HG03378 (cell line): Measurements from ENCODE around the gene IGF2BP1.
"Not testable (repeated sequence)": the region's sequence is repeated elsewhere in the genome, so short reads cannot be mapped to it uniquely, and the experiment has no call there.

ENCODE experiments used
- ATAC-seq: cut with Tn5 transposase; IDR thresholded peaks from one replicate; pipeline ENCODE4 v1.9.1; 2021; ENCODE audit warnings: mild to moderate bottlenecking, moderate library complexity; ENCODE audit not compliant: unreplicated experiment

Gene IGF2BP1

GRCh38 chr17:49049265-49049664 is 52.1 kb downstream of the IGF2BP1 start:
- ATAC-seq = no peak

- ATAC-seq = no peak
Observed at GRCh38 chr17:49050611-49051010, 53.4 kb downstream of the IGF2BP1 start.

DNA sequence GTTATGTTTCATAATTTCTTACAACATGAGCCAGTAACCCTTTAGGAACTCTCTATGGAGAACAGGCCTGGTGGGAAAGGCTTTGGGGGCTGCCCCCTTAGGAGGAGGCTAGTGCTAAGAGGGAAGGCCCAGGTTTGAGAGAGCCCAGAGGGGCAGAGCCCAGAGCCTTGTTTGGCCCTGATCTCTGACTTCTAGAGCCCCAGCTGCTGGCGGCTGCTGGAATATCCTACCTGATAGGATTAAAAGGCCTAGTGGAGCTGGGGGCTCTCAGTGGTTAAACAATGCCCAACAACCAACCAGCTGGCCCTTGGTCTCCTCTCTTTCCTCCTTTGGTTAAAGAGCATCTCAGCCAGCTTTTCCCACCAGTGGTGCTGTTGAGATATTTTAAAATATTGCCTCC is 54.1 kb downstream of the IGF2BP1 start:
- no peak for ATAC-seq

GRCh38 chr17:49053171-49053829 is 56.1 kb downstream of the IGF2BP1 start:
- ATAC-seq = no peak

DNA sequence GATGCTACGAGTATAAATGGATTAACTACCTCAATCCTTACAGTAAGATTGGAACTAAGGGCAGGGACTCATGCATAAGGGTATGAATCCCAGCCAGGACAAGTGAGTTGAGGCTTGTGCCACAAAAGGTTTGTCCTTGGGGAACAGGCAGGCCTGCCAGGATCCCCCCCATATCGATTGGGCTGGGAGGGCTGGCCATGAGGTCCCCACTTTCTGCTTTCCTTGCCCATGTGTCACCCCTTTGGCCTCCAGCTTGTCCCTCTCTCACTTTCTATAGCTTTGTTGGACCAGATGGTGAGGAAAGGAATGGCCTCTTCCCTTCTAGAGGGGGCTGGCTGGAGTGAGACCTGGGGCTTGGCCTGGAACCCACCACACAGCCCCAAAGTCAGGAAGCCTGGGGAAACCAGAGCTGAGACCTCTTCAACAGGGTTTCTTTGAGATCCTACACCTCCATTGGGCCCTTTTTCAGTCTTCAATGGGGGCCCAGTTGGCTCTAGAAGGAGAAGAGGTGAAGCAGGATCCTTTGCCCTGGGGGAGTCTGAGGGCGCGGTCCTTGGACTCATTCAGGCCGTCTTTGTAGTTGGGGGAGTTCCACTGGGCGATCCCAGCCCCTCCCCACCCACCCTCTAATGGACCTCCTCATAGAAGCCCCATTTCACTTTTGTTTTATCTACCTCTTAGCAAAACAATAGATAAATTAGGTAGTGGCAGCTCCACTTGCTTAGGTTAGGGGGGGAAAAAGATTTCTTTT is 57.3 kb downstream of the IGF2BP1 start:
- no peak for ATAC-seq

DNA sequence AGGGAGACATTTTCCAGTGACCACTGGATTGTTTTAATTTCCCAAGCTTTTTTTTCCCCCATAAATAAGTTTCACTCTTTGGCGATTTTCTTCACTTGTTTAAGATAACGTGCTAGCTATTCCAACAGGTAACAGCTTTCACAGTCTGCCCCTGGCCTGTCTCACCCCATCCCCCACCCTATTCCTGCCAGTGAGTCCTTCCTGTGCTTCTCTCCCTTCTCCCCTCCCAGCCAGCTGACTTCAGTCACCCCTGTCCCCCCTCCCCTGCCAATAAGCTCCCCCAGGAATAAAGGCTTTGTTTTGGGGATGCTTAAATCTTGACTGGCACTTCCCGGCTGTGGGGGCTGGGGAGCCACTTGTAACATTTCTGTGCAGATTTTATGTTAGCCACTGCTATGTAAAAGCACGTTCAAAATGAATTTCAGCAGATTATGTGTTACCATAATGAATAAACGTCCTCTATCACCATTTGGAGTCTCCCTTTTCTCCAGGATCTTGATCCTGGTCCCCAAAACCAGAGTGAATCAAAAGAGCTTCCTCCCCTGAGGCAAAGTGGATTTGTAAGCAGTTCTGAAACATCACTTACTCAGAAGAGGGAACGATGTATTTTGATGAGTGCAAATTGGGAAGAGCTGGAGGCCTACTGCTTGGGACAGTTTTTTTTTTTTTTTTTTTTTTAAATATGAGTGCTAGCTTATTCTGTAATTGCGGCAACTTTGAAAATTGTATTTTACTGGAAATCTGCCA is 58.2 kb downstream of the IGF2BP1 start:
- no peak for ATAC-seq

- no peak for ATAC-seq
Observed at GRCh38 chr17:49061524-49061943, 64.3 kb downstream of the IGF2BP1 start.

DNA sequence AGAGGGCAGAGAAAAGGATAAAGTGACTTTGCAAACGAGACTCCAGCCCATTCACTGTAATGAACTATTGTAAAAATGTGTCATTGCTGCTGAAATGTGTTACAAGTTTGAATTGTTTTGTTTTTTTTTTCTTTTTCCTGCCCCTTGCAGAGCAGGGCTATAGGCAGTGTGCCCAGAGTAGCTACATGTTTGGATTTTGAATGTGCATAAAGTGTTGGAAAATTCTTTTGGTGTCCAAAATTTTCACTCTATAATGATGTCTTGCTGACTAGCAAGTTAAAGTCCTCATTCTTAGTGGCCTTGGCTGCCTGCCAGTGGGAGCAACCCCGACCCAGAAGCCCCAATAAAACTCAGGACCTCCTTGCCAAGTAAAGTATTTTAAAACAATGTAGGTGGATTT is 66.5 kb downstream of the IGF2BP1 start:
- no peak for ATAC-seq

DNA sequence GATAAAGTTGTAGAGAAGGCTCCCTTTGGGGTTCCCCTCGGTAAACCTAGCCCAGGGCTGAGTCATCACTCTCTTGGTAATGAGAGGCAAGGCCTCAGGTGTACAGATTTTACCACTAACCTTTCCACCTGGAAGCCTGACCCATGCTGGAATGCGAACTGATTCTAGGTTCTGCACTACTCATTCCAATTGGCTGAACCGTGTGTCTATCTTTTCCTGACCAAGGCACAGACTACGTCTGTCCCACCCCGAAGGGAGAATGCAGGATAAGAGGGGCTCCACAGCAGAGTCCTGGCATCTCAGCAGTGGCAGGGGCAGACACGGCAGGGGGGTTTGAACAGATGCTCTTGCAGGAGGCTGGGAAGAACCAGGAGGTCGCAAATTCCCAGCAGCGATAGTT is 70.0 kb downstream of the IGF2BP1 start:
- no peak for ATAC-seq

- no peak for ATAC-seq
Observed at GRCh38 chr17:49069585-49070273, 72.5 kb downstream of the IGF2BP1 start.

- ATAC-seq = no peak
Observed at GRCh38 chr17:49071106-49071505, 73.9 kb downstream of the IGF2BP1 start.

DNA sequence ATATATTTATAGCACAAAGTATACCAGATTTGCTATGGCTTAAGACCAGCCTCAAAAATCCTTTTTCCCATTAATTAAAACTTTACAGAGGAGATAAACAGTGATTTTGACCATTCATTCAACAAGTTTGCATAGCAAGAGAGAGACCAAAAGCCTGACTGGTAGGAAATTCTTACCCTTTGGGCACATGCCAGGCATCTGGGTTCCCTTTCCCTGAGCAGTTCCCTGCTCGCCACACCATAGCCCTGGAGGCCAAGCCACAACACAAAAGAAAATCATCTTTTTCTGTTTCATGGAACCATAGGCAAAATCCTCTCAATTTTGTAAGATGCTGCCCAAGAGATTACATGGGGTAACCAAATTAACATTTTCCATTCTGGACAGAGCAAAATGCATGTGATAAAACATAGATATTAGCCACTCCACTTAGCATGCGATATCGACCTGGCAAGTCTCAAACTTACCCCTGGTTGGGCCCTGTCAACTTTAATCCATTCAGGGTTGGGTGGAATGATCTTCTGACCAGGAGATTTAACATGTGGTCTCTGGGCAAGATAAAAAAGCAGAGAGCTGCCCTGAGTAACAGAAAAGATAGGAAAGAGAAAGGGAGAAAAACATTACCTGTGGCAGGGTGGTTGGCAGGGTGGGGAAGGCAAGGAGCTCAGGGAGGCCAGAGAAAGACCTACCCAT is 77.8 kb downstream of the IGF2BP1 start:
- ATAC-seq = no peak

- ATAC-seq = no peak
Observed at GRCh38 chr17:49076573-49077384, 79.6 kb downstream of the IGF2BP1 start.

DNA sequence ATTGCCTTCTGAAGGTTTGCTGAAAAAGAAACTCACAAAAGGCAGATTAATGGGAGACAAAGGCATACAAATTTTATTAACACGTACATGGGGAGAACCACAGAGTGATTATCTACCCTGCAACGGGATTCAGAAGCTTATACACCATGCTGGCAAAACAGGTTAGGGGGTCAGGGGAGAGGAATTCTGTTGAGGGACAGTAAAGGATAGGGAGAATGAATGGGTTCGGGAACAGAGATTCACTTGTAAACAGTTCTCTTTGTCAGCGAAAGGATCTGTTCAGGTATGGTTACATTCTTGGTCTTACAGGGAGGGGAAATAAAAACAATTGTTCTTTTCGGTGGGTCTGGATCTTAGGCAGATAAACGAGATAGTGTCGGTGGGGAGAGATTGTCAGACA is 81.1 kb downstream of the IGF2BP1 start:
- ATAC-seq = no peak

DNA sequence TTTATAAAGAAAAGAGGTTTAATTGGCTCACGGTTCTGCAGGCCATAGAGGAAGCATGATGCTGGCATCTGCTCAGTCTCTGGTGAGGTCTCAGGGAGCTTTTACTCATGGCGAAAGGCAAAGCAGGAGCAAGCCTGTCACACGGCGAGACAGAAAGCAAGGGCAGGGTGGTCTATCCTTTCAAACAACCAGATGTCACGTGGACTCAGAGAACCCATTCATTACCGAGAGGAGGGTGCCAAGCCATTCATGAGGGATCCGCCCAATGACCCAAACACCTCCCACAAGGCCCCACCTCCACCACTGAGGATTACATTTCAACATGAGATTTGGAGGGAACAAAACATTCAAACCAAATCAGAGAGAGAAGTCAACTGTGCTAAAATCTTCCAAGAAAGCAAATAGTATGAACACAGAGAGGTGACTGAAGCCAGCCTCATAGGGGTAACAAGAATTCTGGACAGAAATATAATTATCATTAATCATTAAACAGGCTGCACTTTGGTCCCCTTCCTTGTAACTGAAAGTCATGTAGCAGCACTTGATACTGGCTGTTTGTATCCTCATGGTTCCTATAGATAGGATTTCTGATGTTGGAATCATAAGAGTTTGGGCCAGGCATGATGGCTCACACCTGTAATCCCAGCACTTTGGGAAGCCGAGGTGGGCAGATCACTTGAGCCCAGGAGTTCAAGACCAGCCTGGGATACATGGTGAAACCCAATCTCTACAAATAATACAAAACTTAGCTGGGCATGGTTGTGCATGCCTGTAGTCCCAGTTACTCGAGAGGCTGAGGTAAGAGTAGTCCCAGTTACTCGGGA is 82.9 kb downstream of the IGF2BP1 start:
- no peak for ATAC-seq

DNA sequence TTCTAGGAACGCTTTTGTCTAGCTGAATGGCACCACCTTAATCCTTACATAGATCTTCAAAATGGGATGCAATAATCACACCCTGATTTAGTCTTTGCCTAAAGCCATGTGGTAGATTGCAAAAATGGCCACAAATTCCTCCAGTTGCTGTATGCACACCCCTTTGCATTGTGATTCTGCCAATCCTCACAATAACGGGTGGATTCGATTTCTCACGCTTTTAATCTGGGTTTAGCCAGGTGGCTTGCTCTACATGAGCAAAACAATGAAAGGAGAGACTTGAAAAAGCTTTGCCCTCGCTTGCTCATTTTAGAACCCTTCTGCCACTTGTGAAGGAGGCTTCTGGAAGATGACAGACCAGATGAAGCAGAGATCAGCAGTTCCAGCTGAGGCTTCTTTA is 85.0 kb downstream of the IGF2BP1 start:
- ATAC-seq = no peak

DNA sequence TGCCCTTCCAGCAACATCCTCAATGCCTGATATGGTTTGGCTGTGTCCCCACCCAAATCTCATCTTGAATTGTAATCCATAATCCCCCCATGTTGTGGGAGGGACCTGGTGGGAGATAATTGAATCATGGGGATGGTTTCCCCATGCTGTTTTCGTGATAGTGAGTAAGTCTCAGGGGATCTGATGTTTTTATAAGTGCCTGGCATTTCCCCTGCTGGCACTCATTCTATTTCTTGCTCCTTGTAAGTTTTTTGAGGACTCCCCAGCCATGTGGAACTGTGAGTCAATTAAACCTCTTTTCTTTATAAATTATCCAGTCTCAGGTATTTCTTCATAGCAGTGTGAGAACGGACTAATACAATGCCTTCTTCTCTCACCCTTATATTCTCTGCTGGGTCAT is 87.9 kb downstream of the IGF2BP1 start:
- not testable (repeated sequence) for ATAC-seq

DNA sequence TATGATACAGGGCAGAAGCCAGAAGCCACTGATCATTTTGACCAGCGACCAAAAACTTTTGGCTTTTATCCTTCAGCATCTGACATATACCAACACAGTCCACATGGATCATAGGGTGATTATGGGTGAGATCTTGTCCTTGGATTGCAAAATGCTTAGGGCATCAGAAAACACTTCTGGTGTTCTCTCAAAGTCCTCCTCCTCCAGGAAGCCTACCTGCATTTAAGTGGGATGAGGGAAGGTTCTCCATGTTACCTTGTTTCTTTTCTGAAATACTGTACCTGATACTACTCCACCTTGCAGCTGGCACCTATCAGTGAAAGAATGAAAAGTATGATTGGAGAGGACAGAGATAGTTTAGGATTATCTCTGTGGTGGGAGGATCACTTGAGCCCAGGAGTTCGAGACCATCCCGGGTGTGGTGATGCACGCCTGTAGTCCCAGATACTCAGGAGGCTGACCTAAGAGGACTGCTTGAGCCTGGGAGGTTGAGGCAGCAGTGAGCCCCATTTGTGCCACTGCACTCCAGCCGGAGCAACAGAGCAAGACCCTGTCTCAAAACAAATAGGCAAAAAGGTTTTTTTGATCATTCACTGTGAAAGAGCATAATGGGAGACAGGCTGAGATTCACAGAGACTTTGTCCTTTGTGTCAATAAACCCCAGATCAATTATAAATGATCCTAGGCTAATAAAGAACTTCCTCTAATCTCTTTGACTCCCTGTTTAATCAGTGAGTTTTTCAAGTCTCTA is 88.6 kb downstream of the IGF2BP1 start:
- no peak for ATAC-seq

GRCh38 chr17:49086316-49086605 is 89.1 kb downstream of the IGF2BP1 start:
- ATAC-seq = no peak
